ENCODE results near the gene NT5DC4.

GRCh38 chr2:112764071-112765044, 43.5 kb downstream of the NT5DC4 start, which contains the start of gene CKAP2L:
- TF ChIP-seq POLR2AphosphoS5 (IDR thresholded peaks at IDR 0.05; ENCODE audit: low read depth, low read length): peak; percentile 65
- no peak for TF ChIP-seq CTCF (IDR thresholded peaks at IDR 0.05)
- TF ChIP-seq TCF7L2 (IDR thresholded peaks at IDR 0.05; ENCODE audit: low read depth, low read length): peak; percentile 93

All from Panc1 (cell line).